RWPE1 (cell line): ENCODE data around the gene KCNT1.

Experiments used
- CTCF ChIA-PET: fragments of 350-600 bp; sonication (Branson Sonifier 250); formaldehyde crosslinking; extraction: SDS; loops from one replicate; lab custom pipeline; 2021; lab: Yijun Ruan, JAX
- POLR2A ChIA-PET: fragments of 400-600 bp; formaldehyde crosslinking; extraction: SDS; loops from one replicate; lab custom pipeline; 2020; ENCODE audit warnings: antibody characterized with exemption; ENCODE audit not compliant: low non-redundant PET; lab: Yijun Ruan, JAX
- DNase-seq: peaks from one replicate; pipeline ENCODE4 v3.0.0; 2012; ENCODE audit warnings: low spot score
- H3K27ac ChIP-seq: fragments of 450-650 bp; 2 replicates; pipeline ENCODE4 v1.5.1; 2017
- CTCF ChIP-seq: fragments of 450-650 bp; conservative IDR thresholded peaks from 2 replicates; pipeline ENCODE4 v1.5.1; 2017; ENCODE audit warnings: low read depth, mild to moderate bottlenecking

The KCNT1 gene

GRCh38 chr9:135745686-135746324, 43.8 kb downstream of the KCNT1 start:
- CTCF ChIA-PET, result interaction anchor here (0.6 kb wide), 1 partner anchor 12 kb away, joined by 4 read pairs; no protein-coding TSS in a partner anchor
- POLR2A ChIA-PET, result no interaction called here
- no peak for DNase-seq
- H3K27ac ChIP-seq, result no peak overlapping the region
- no peak for TF ChIP-seq CTCF

- no peak for DNase-seq
- no peak for TF ChIP-seq CTCF
- no peak overlapping the region for H3K27ac ChIP-seq
- ChIA-PET CTCF (interaction anchor here (0.8 kb wide), 1 partner anchor 143 kb away, joined by 3 read pairs; no protein-coding TSS in a partner anchor), POLR2A (no interaction called here)
Measured at GRCh38 chr9:135746565-135746964, 44.6 kb downstream of the KCNT1 start.

- no peak for TF ChIP-seq CTCF
- no peak overlapping the region for H3K27ac ChIP-seq
- ChIA-PET CTCF (interaction anchor here (0.8 kb wide), 1 partner anchor 144 kb away, joined by 3 read pairs; no protein-coding TSS in a partner anchor), POLR2A (no interaction called here)
- no peak for DNase-seq
Measured at GRCh38 chr9:135747311-135747710, 45.3 kb downstream of the KCNT1 start.

GRCh38 chr9:135748676-135749075, 46.7 kb downstream of the KCNT1 start:
- TF ChIP-seq CTCF, result no peak
- ChIA-PET POLR2A (no interaction called here), CTCF (interaction anchor here (0.6 kb wide), 2 partner anchors 80 to 146 kb away, joined by 3 to 4 read pairs; no protein-coding TSS in a partner anchor)

GRCh38 chr9:135749171-135750045, 47.4 kb downstream of the KCNT1 start:
- no peak for TF ChIP-seq CTCF
- no peak overlapping the region for H3K27ac ChIP-seq
- CTCF ChIA-PET, result interaction anchor here (0.6 kb wide), 1 partner anchor 8 kb away, joined by 3 read pairs; no protein-coding TSS in a partner anchor
- no peak for DNase-seq
- POLR2A ChIA-PET, result interaction anchor here (0.6 kb wide), 1 partner anchor 1039 kb away, joined by 6 read pairs; no protein-coding TSS in a partner anchor

More at GRCh38 chr9:135748676-135749075, 46.7 kb downstream of the KCNT1 start:
- DNase-seq, result no peak
- H3K27ac ChIP-seq, result no peak overlapping the region

GRCh38 chr9:135750786-135751185, 48.8 kb downstream of the KCNT1 start:
- CTCF ChIA-PET, result interaction anchor here (0.6 kb wide), 1 partner anchor 109 kb away, joined by 4 read pairs; no protein-coding TSS in a partner anchor
- no peak overlapping the region for H3K27ac ChIP-seq
- no peak for DNase-seq
- no peak for TF ChIP-seq CTCF
- POLR2A ChIA-PET, result interaction anchor here (0.5 kb wide), 1 partner anchor 653 kb away, joined by 3 read pairs; no protein-coding TSS in a partner anchor
